ENCODE measurements around the gene PEMT.

Gene PEMT

DNA sequence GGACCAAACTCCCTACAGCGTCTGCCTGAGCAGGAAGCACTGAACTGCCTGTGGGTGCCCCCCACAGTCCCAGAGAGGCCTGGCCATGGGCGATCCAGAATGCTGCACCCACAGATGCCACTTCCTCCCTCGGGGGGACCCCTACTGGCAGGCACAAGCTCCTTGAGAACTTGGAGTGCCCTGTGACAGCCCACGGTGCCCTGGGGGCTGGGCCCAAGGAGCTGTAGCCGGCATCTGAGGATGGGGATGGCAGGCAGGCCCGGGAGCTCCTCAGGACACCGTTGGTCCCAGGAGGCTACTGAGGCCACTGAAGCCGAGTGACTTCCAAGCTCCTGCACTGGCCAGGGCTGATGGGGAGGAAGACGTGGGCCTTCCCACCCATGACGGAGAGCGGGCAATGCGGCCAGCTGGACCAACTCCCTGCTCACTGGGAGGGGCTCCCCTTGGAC lies 80.2 kb downstream of the PEMT start:
- no peaks in the 10 kb centered on the region for H3F3A ChIP-seq (ENCODE audit: insufficient read depth, low read length)
- no peaks in the 10 kb centered on the region for H3K79me2 ChIP-seq (ENCODE audit: low read length)
- H4K20me1 ChIP-seq (ENCODE audit: insufficient read depth, low read length) = no peaks in the 10 kb centered on the region
- H3K4me3 ChIP-seq (ENCODE audit: low read length) = no peak overlapping the region
- H3K27ac ChIP-seq (ENCODE audit: low read length) = no peak overlapping the region
- H2AFZ ChIP-seq (ENCODE audit: low read length) = no peak overlapping the region
- H3K9me3 ChIP-seq (replicated peaks; ENCODE audit: insufficient read depth, low read length) = no peaks in the 10 kb centered on the region
- H3K9ac ChIP-seq (ENCODE audit: low read length) = no peak overlapping the region
- no peak overlapping the region for H3K4me2 ChIP-seq (ENCODE audit: low read depth, low read length)
- DNase-seq = no peak
- H3K9me2 ChIP-seq (replicated peaks; ENCODE audit: insufficient read depth, low read length) = no peaks in the 10 kb centered on the region
- no peaks in the 10 kb centered on the region for H3K36me3 ChIP-seq (replicated peaks; ENCODE audit: insufficient read depth, low read length)
- TF ChIP-seq, protein P1, sequence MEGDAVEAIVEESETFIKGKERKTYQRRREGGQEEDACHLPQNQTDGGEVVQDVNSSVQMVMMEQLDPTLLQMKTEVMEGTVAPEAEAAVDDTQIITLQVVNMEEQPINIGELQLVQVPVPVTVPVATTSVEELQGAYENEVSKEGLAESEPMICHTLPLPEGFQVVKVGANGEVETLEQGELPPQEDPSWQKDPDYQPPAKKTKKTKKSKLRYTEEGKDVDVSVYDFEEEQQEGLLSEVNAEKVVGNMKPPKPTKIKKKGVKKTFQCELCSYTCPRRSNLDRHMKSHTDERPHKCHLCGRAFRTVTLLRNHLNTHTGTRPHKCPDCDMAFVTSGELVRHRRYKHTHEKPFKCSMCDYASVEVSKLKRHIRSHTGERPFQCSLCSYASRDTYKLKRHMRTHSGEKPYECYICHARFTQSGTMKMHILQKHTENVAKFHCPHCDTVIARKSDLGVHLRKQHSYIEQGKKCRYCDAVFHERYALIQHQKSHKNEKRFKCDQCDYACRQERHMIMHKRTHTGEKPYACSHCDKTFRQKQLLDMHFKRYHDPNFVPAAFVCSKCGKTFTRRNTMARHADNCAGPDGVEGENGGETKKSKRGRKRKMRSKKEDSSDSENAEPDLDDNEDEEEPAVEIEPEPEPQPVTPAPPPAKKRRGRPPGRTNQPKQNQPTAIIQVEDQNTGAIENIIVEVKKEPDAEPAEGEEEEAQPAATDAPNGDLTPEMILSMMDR (IDR thresholded peaks at IDR 0.05; ENCODE audit: low read length) = no peak
- TF ChIP-seq EZH2 (optimal IDR thresholded peaks at IDR 0.05; ENCODE audit: low read depth, low read length) = no peak
- TF ChIP-seq EZH2phosphoT487 (IDR thresholded peaks at IDR 0.05; ENCODE audit: low read length) = no peak
- no peaks in the 10 kb centered on the region for H3K4me1 ChIP-seq (ENCODE audit: low read length)
- H3K27me3 ChIP-seq (replicated peaks; ENCODE audit: insufficient read depth, low read length) = no peaks in the 10 kb centered on the region

DNA sequence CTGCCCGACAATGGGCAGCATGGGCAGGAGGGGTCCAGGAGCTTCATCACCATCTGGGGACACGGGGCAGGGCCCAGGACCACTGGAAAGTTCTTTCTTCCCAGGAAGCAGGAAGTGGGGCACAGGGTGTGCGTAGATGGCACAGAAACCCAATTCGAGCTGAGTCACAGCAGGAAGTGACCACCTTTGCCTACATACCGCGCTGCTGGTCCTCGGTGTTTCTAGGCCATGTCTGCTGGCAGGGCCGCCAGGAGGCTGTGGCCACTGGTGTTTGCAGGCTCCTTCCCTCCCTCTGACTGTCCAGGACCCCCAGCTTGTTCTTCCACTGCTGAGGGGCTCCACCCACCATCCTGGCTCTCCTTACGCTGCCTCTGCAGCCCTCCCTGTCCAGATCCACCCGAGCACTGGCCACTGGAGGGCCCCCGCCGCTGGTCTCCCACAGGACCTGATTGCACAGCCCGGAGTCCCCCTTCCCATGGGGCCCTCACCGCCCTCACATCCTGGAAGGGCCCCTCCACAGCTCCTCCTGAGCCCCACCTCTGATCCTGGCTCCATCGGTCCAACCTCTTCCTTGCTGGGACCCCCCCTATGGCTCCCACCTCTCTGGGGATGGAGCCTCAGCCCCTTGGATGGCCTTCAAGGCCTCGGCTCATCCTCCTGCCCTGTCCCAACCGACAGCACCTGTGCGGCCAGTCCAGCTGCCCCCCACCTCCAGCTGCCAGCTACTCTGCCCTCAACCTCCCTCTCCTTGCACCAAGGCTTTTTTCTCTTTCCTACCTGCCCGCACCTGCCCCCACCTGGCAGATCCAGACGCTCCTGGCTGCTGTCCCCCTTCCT lies 80.8 kb downstream of the PEMT start:
- TF ChIP-seq, protein P1 (IDR thresholded peaks at IDR 0.05; ENCODE audit: low read length) = no peak
- no peak for TF ChIP-seq EZH2phosphoT487 (IDR thresholded peaks at IDR 0.05; ENCODE audit: low read length)
- TF ChIP-seq EZH2 (optimal IDR thresholded peaks at IDR 0.05; ENCODE audit: low read depth, low read length) = no peak

DNA sequence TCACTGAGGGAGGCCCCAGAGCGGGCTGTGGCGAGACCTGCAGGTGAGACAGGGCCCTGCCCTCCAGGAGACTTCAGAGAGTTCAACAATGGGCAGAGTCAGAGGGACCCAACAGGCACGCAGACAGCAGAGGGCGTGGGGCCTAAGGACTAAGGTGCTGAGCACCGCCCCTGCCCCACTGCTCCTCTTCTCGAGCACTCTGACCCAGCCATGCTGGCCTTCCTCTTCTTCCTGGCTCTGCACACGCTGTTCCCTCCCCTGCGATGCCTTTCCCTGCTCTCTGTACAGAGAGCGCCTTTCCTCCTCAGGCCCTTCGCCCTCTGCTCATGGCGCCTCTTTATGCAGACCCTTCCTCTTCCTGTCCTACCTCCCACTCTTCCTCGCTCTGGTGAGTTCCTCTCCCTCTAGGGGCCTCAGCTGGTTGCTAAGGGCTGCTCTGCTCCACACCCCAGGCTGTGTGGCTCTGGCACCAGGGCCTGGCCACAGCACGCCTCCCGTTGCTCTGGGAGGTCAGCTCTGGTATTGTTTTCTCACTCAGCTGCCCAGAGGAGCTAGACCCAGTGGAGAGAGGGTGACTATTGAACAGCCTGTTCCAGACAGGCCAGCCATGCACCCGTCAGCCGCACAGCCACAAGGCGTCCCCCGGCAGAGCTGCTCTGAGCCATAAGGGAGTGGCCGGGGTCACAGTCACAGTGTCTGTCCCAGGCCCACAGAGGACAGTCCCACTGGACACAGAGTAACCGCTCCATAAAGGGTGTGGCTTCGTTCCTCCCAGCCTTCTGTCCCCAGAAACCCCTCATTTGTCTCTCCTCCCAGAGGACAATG lies 81.7 kb downstream of the PEMT start:
- DNase-seq = no peak
- H3K27me3 ChIP-seq (replicated peaks; ENCODE audit: insufficient read depth, low read length) = no peaks in the 10 kb centered on the region
- H3K4me1 ChIP-seq (ENCODE audit: low read length) = no peaks in the 10 kb centered on the region
- no peak overlapping the region for H3K4me2 ChIP-seq (ENCODE audit: low read depth, low read length)
- H3K27ac ChIP-seq (ENCODE audit: low read length) = no peak overlapping the region
- H3K79me2 ChIP-seq (ENCODE audit: low read length) = no peaks in the 10 kb centered on the region
- no peak overlapping the region for H2AFZ ChIP-seq (ENCODE audit: low read length)
- no peaks in the 10 kb centered on the region for H3F3A ChIP-seq (ENCODE audit: insufficient read depth, low read length)
- TF ChIP-seq EZH2phosphoT487 (IDR thresholded peaks at IDR 0.05; ENCODE audit: low read length) (no peak), EZH2 (optimal IDR thresholded peaks at IDR 0.05; ENCODE audit: low read depth, low read length) (no peak)
- TF ChIP-seq, protein P1 (IDR thresholded peaks at IDR 0.05; ENCODE audit: low read length) = no peak
- H4K20me1 ChIP-seq (ENCODE audit: insufficient read depth, low read length) = no peaks in the 10 kb centered on the region
- no peak overlapping the region for H3K9ac ChIP-seq (ENCODE audit: low read length)
- no peak overlapping the region for H3K4me3 ChIP-seq (ENCODE audit: low read length)
- no peaks in the 10 kb centered on the region for H3K9me2 ChIP-seq (replicated peaks; ENCODE audit: insufficient read depth, low read length)
- no peaks in the 10 kb centered on the region for H3K36me3 ChIP-seq (replicated peaks; ENCODE audit: insufficient read depth, low read length)
- H3K9me3 ChIP-seq (replicated peaks; ENCODE audit: insufficient read depth, low read length) = no peaks in the 10 kb centered on the region

More for the DNA sequence above, 80.8 kb downstream of the PEMT start:
- Histone ChIP-seq H3K9me3 (replicated peaks; ENCODE audit: insufficient read depth, low read length) (no peaks in the 10 kb centered on the region), H2AFZ (ENCODE audit: low read length) (no peak overlapping the region), H3K79me2 (ENCODE audit: low read length) (no peaks in the 10 kb centered on the region), H3K4me3 (ENCODE audit: low read length) (no peak overlapping the region), H4K20me1 (ENCODE audit: insufficient read depth, low read length) (no peaks in the 10 kb centered on the region), H3K27me3 (replicated peaks; ENCODE audit: insufficient read depth, low read length) (no peaks in the 10 kb centered on the region), H3K4me1 (ENCODE audit: low read length) (no peaks in the 10 kb centered on the region), H3K4me2 (ENCODE audit: low read depth, low read length) (no peak overlapping the region), H3F3A (ENCODE audit: insufficient read depth, low read length) (no peaks in the 10 kb centered on the region), H3K27ac (ENCODE audit: low read length) (no peak overlapping the region), H3K9ac (ENCODE audit: low read length) (no peak overlapping the region), H3K36me3 (replicated peaks; ENCODE audit: insufficient read depth, low read length) (no peaks in the 10 kb centered on the region), H3K9me2 (replicated peaks; ENCODE audit: insufficient read depth, low read length) (no peaks in the 10 kb centered on the region)
- DNase-seq = no peak

Data from MM.1S (cell line).